Measurements from ENCODE around the gene TTC7B.

Gene TTC7B

GRCh38 chr14:90499908-90500664 lies 316.1 kb downstream of the TTC7B start:
- no peak for DNase-seq

GRCh38 chr14:90499121-90499520 lies 317.1 kb downstream of the TTC7B start:
- no peak for DNase-seq

GRCh38 chr14:90498198-90498597 lies 318.0 kb downstream of the TTC7B start:
- DNase-seq, result no peak

- no peak for DNase-seq
Measured at GRCh38 chr14:90496379-90496778, 319.9 kb downstream of the TTC7B start.

- DNase-seq, result no peak
Measured at GRCh38 chr14:90495357-90496276, 320.6 kb downstream of the TTC7B start.

DNA sequence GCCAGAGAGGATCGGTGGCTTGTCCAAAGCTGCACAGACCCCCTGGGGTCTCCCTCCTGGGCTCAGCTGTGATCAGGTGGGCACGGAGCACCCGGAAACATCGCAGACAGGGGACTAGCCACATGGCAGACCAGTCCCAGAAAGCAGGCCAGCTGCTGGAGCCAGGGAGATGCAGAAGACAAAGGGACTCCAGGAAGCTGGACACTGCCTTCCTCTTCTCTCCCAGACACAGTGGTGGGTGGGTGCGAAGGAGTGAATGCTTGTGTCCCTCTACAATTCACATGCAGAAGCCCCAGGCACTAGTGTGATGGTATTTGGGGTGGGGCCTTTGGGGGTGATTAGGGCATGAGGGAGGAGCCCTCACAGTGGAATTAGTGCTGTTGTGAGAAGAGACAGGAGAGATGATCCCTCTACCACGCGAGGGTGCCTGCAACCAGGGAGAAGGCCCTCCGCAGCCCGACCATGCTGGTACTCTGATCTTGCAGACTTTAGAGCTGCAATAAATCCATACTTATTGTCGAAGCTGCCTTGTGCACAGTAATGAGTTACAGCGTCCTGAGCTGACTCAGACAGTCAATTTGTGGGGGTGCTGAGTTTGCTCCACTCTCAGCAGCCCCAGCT lies 324.2 kb downstream of the TTC7B start:
- no peak for DNase-seq

GRCh38 chr14:90491221-90491885 lies 324.9 kb downstream of the TTC7B start:
- no peak for DNase-seq

GRCh38 chr14:90490720-90491050 lies 325.5 kb downstream of the TTC7B start:
- no peak for DNase-seq

GRCh38 chr14:90489916-90490719 lies 326.1 kb downstream of the TTC7B start:
- DNase-seq, result no peak

DNA sequence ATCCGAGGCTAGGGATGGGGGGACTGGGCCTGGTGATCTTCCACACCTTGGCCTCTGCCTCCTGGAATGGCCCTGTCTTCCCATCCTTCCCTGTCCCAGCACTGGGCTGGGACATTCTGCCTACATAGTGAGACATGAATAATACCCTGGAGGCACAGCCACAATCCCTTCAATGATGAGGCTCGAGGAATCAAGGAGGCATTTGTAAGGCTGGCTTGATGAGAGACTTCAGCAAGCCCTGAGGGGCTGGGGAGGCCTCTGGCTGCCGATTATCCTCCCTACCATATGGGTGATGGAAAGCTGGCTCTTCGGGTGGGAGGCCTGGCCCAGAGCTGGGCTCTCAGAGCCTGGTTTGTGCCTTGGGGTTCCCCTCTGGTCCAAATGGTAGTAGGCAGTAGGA lies 326.9 kb downstream of the TTC7B start:
- no peak for DNase-seq

DNA sequence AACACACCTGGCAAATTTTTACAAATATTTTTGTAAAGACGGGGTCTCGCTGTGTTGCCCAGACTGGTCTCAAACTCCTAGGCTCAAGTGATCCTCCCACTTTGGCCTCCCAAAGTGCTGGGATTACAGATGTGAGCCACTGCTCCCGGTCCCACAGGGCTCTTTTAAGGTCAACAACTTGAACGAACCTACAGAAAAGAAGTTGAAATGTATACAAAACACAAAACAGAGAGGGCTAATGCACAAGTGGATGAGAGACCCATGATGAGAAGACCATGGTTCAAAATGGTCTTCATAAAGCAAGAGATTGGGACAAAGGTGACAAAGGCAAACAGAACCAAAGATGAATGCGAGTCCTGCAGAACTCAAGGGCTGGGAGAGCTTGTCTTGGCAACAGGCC lies 328.0 kb downstream of the TTC7B start:
- no peak for DNase-seq

DNA sequence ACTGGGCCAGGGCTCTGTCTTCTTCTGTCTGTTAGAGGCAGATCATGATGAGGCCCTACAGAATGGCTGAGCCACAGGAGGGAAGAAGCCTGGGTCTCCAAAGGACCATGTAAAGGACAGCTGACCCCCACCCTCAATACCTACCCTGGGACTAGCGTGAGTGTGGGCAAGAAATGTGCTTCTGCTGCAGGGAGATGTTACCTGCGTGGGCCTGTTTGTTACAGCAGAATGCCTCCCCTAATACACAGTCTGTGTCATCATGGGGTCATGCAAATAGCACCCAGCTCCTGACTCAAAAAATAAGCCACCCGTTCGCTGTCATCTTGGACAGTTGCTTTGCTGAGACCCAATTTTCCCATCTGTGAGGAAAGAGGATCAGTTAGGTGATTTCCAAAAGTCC lies 328.8 kb downstream of the TTC7B start:
- DNase-seq, result no peak

DNA sequence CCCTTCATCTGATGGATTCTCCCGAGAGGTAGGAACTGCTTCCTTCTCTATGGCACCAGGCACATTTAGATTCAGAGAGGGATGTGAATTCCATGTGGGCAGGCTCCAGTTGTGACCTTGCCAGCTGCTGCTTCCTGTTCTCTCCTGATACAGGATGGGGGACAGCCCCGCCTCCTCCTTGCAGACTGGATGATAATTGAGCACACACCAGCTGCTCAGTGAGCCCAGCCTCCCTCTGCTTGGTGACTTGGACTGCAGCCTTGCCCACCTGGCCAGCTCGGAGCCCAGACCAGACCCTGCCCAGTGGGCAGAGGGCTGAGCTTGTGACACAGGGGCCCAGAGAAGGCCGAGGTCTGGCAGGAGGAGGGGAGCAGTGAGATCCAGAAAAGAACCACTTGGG lies 329.2 kb downstream of the TTC7B start:
- no peak for DNase-seq

DNA sequence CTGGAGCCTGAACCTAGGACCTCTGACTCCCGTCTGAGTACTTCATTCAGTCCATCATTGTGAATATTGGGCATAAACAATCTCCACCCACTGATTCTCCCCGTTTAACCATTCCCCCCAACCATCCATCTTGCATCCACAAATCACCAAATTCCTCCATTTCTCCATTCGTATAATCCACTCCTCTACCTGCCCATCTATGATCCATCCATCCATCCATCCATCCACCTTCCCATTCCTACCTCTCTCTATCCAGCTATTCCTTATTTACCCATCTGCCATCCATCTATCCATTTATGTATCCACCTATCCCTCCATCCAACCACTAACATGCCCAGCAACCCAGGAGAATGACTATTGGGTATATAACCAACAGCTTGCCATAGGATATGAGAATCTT lies 331.9 kb downstream of the TTC7B start:
- no peak for DNase-seq

DNA sequence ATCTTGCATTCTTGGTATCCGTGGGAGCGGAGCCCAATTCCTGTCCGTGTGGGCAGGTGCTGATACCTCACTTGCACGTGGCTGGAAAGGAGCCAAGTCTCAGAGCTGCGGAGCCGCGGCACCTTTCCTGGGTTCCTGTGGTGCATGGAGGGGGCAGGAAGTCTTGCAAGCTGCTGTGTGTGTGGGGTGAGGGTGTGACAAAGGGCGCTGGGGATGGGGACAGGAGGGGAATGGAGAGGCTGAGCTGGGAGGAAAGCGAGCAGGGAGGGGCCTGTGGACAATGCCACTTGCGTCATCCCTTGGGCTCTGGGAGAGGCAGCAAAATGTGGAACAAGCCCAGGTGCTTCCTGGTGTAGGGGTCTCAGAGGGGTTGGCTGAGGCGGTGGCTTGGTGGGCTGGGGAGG lies 332.7 kb downstream of the TTC7B start:
- no peak for DNase-seq

DNA sequence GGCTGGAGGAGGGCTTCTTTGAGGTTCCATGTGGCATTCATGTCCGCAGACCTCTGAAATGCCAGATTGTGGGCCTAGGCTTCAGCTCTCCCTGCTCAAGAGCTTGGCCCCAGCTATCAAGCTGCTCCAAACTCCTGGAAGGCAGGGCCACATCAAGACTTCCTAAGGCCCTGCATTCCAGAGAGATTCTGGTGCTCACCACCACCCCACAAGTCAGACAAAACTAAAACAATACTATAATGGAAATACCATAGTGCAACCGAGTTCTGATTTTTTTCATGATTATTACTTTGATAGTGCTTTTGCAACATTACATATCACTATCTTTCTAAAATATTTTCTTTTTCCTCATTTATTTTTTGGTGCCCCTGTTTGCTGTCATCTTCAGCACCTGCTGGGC lies 333.1 kb downstream of the TTC7B start:
- DNase-seq, result no peak

DNA sequence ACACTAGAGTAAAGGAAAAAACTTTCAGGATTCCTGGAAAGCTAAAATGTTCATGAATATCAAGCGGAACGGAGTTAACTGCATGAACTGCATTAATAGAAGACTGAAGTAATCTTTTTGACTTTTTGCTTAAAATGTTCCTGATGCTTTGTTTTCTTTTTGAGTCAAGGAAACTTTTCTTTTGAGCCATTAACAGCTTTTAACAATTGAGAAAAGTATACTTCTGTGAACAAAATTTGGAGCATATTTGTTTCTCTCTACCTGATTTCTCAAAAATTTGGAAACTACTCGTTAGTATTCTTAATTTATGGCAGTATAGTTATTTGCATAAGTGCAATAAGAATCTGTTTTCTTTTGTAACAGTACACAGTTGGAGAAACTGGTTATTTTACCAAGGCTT lies 340.9 kb downstream of the TTC7B start:
- no peak for DNase-seq

Measured in GOT3 (cell line).